Muscle of leg (tissue), 11 donors: ENCODE measurements around the gene SDK1. TPM values are rescaled to one million over a fixed set of nuclear protein-coding genes. Genes with fewer than 3 reads are reported as not detected.
"Not testable (repeated sequence)": the region's sequence is repeated elsewhere in the genome, so short reads cannot be mapped to it uniquely, and the experiment has no call there.

Experiments used
- DNase-seq: peaks from one replicate; pipeline ENCODE4 v3.0.0; 2013
- H3K27ac ChIP-seq: one replicate; pipeline ENCODE4 v1.5.1; 2013; ENCODE audit warnings: mild to moderate bottlenecking, low read length, control low read depth
- H3K27me3 ChIP-seq: one replicate; pipeline ENCODE4 v1.6.1; 2013; ENCODE audit warnings: low read length; ENCODE audit not compliant: control insufficient read depth, insufficient read depth
- H3K36me3 ChIP-seq: one replicate; pipeline ENCODE4 v1.6.1; 2013; ENCODE audit warnings: low read length; ENCODE audit not compliant: control insufficient read depth, insufficient read depth
- H3K4me1 ChIP-seq: one replicate; pipeline ENCODE4 v1.6.1; 2013; ENCODE audit warnings: low read length; ENCODE audit not compliant: control insufficient read depth, insufficient read depth
- H3K4me3 ChIP-seq: one replicate; pipeline ENCODE4 v1.5.1; 2013; ENCODE audit warnings: low read length, control low read depth
- H3K9me3 ChIP-seq: replicated peaks from 2 replicates; pipeline ENCODE4 v1.6.1; 2013; ENCODE audit warnings: low read depth, low read length; ENCODE audit not compliant: control insufficient read depth
- WGBS: methylation state at CpG from one replicate; pipeline ENCODE4 v1.1.5; 2013; ENCODE audit warnings: missing lambda C conversion rate; ENCODE audit not compliant: insufficient coverage; 5-methylcytosine and 5-hydroxymethylcytosine counted together
- polyA plus RNA-seq, 8 donors: library from polyadenylated mRNA; unstranded; fragments of 120-200 nt; gene quantifications; one replicate each; pipeline versions ENCODE4 v1.2.1 to v1.2.3, GENCODE V29; 2013; ENCODE audit warnings: inconsistent platforms in 1 of 8, low replicate concordance in 1 of 8; ENCODE audit not compliant: insufficient read length in 8 of 8, insufficient read depth in 1 of 8
- total RNA-seq: library from RNA; stranded (reverse); fragments of 120-200 nt; gene quantifications from one replicate; pipeline ENCODE4 v1.2.4, GENCODE V29; 2013

The SDK1 gene
- total and polyA plus RNA-seq, 9 donors = 2.3 to 6.4 (median 3.6) TPM

- Histone ChIP-seq H3K27ac (no peak overlapping the region), H3K36me3 (peaks cover 4% of the 10 kb centered on the region), H3K9me3 (no peaks in the 10 kb centered on the region), H3K27me3 (no peaks in the 10 kb centered on the region), H3K4me1 (peaks cover 20% of the 10 kb centered on the region), H3K4me3 (no peak overlapping the region)
- no peak for DNase-seq
- WGBS = 74% methylated on average over 7 of the region's 11 CpGs
These were observed 659.2 kb downstream of the SDK1 start for GRCh38 chr7:3960050-3960763.

- H3K4me1 ChIP-seq = peaks cover 13% of the 10 kb centered on the region
- H3K4me3 ChIP-seq = no peak overlapping the region
- H3K9me3 ChIP-seq = no peaks in the 10 kb centered on the region
- WGBS = no CpG with 5 or more reads among the region's 3 CpGs
- no peak for DNase-seq
- H3K36me3 ChIP-seq = peaks cover 4% of the 10 kb centered on the region
- no peak overlapping the region for H3K27ac ChIP-seq
- no peaks in the 10 kb centered on the region for H3K27me3 ChIP-seq
These were observed 659.9 kb downstream of the SDK1 start for GRCh38 chr7:3960942-3961341.

GRCh38 chr7:3961857-3962503 is 660.9 kb downstream of the SDK1 start:
- Histone ChIP-seq H3K36me3 (peaks cover 4% of the 10 kb centered on the region), H3K4me3 (no peak overlapping the region), H3K4me1 (peaks cover 4% of the 10 kb centered on the region), H3K9me3 (no peaks in the 10 kb centered on the region), H3K27me3 (no peaks in the 10 kb centered on the region), H3K27ac (no peak overlapping the region)
- DNase-seq = no peak
- 95% methylated on average over 9 of the region's 14 CpGs for WGBS

- H3K36me3 ChIP-seq, H3K27ac ChIP-seq, DNase-seq, H3K4me3 ChIP-seq, H3K4me1 ChIP-seq, H3K9me3 ChIP-seq, H3K27me3 ChIP-seq: not testable (repeated sequence)
- 94% methylated on average over 9 of the region's 11 CpGs for WGBS
These were observed 662.7 kb downstream of the SDK1 start for GRCh38 chr7:3963768-3964167.

- Histone ChIP-seq H3K9me3 (no peaks in the 10 kb centered on the region), H3K36me3 (peaks cover 4% of the 10 kb centered on the region), H3K27me3 (no peaks in the 10 kb centered on the region), H3K27ac (no peak overlapping the region), H3K4me1 (peaks cover 2% of the 10 kb centered on the region), H3K4me3 (no peak overlapping the region)
- WGBS = 94% methylated on average over 6 of the region's 8 CpGs
- DNase-seq = no peak
These were observed 664.0 kb downstream of the SDK1 start for GRCh38 chr7:3964980-3965606.

GRCh38 chr7:3965794-3966395 is 664.8 kb downstream of the SDK1 start:
- DNase-seq = no peak
- peaks cover 4% of the 10 kb centered on the region for H3K36me3 ChIP-seq
- H3K4me3 ChIP-seq = no peak overlapping the region
- H3K9me3 ChIP-seq = no peaks in the 10 kb centered on the region
- no peak overlapping the region for H3K27ac ChIP-seq
- H3K4me1 ChIP-seq = no peaks in the 10 kb centered on the region
- H3K27me3 ChIP-seq = no peaks in the 10 kb centered on the region
- WGBS = 82% methylated on average over 14 of the region's 15 CpGs

- WGBS = 75% methylated on average over 3 of the region's 4 CpGs
These were observed 667.2 kb downstream of the SDK1 start for GRCh38 chr7:3968234-3968633.

GRCh38 chr7:3969286-3969685 is 668.2 kb downstream of the SDK1 start:
- WGBS = 98% methylated on average over 7 of the region's 16 CpGs
- H3K27ac ChIP-seq = no peak overlapping the region

More at GRCh38 chr7:3968234-3968633, 667.2 kb downstream of the SDK1 start:
- Histone ChIP-seq H3K4me1 (no peaks in the 10 kb centered on the region), H3K36me3 (no peaks in the 10 kb centered on the region), H3K9me3 (no peaks in the 10 kb centered on the region), H3K27me3 (no peaks in the 10 kb centered on the region), H3K4me3 (no peak overlapping the region), H3K27ac (no peak overlapping the region)
- no peak for DNase-seq

GRCh38 chr7:3971323-3971722 is 670.3 kb downstream of the SDK1 start:
- no peaks in the 10 kb centered on the region for H3K9me3 ChIP-seq
- no peaks in the 10 kb centered on the region for H3K27me3 ChIP-seq
- no peak overlapping the region for H3K4me3 ChIP-seq
- H3K36me3 ChIP-seq = no peaks in the 10 kb centered on the region
- no peaks in the 10 kb centered on the region for H3K4me1 ChIP-seq
- 90% methylated on average over 5 of the region's 13 CpGs for WGBS
- no peak for DNase-seq
- no peak overlapping the region for H3K27ac ChIP-seq

More at GRCh38 chr7:3969286-3969685, 668.2 kb downstream of the SDK1 start:
- DNase-seq = no peak
- Histone ChIP-seq H3K9me3 (no peaks in the 10 kb centered on the region), H3K36me3 (no peaks in the 10 kb centered on the region), H3K27me3 (no peaks in the 10 kb centered on the region), H3K4me3 (no peak overlapping the region), H3K4me1 (no peaks in the 10 kb centered on the region)

GRCh38 chr7:3973264-3973663 is 672.2 kb downstream of the SDK1 start:
- H3K27ac ChIP-seq = no peak overlapping the region
- no peak overlapping the region for H3K4me3 ChIP-seq
- H3K36me3 ChIP-seq = no peaks in the 10 kb centered on the region
- no peaks in the 10 kb centered on the region for H3K4me1 ChIP-seq
- WGBS = 71% methylated on average over 1 of the region's 3 CpGs
- DNase-seq = no peak
- H3K9me3 ChIP-seq = peaks cover 3% of the 10 kb centered on the region
- no peaks in the 10 kb centered on the region for H3K27me3 ChIP-seq
